Breast epithelium (tissue), 4 donors: ENCODE results near the gene AKAP8L. TPM values are rescaled to one million over a fixed set of nuclear protein-coding genes. Genes with fewer than 3 reads are reported as not detected.

Experiments
- DNase-seq, 2 donors: peaks; one replicate each; pipeline ENCODE4 v3.0.0-alpha.2; 2019; ENCODE audit warnings: low spot score in 2 of 2
- H3K27ac ChIP-seq, 2 donors: fragments of 200-600 bp; sonication (generic) in 1 of 2; one replicate each; pipeline ENCODE4 v1.5.1; 2016 to 2019; ENCODE audit warnings: mild to moderate bottlenecking in 1 of 2
- H3K27me3 ChIP-seq, 2 donors: fragments of 200-600 bp; sonication (generic) in 1 of 2; one replicate each; pipeline versions ENCODE4 v1.5.1 to v1.6.0; 2017 to 2019; ENCODE audit warnings: control low read depth in 1 of 2, mild to moderate bottlenecking in 1 of 2
- H3K36me3 ChIP-seq: fragments of 200-600 bp; one replicate; pipeline ENCODE4 v1.5.1; 2019
- H3K4me1 ChIP-seq, 2 donors: fragments of 200-600 bp; sonication (generic); one replicate each; pipeline ENCODE4 v1.5.1; 2016 to 2019; ENCODE audit warnings: control low read depth in 1 of 2
- H3K4me3 ChIP-seq, 3 donors: fragments of 200-600 bp; sonication (generic); 1 replicate in 2 of 3; 2 replicates in 1 of 3; pipeline ENCODE4 v1.5.1; 2016 to 2019; ENCODE audit warnings: mild to moderate bottlenecking in 3 of 3, moderate library complexity in 2 of 3
- H3K9me3 ChIP-seq, 2 donors: fragments of 200-600 bp; sonication (generic) in 1 of 2; one replicate each; pipeline ENCODE4 v1.5.1; 2016 to 2019; ENCODE audit warnings: control low read depth in 1 of 2
- CTCF ChIP-seq, 3 donors: fragments of 450-650 bp; IDR thresholded peaks; one replicate each; pipeline ENCODE4 v1.5.1; 2016 to 2017; ENCODE audit warnings: antibody characterized with exemption in 3 of 3, mild to moderate bottlenecking in 3 of 3, moderate library complexity in 3 of 3
- POLR2A ChIP-seq: fragments of 450-650 bp; IDR thresholded peaks from one replicate; pipeline ENCODE4 v1.6.1; 2016; ENCODE audit warnings: antibody characterized with exemption, mild to moderate bottlenecking, moderate library complexity
- POLR2AphosphoS5 ChIP-seq, 3 donors: sonication (generic); formaldehyde crosslinking; IDR thresholded peaks; one replicate each; pipeline ENCODE4 v1.6.1; 2017; ENCODE audit warnings: antibody characterized with exemption in 3 of 3
- intact Hi-C: fragments of 100-400 bp; cut with DNase I; formaldehyde crosslinking; loops from one replicate; pipeline ENCODE4 v1.15.1; 2023; ENCODE audit warnings: low total_unique reads
- total RNA-seq, 3 donors: library from RNA; depleted of rRNA; stranded (reverse); fragments of >200 nt; gene quantifications; one replicate each; pipeline ENCODE4 v1.1.0, GENCODE V29; 2016

Gene AKAP8L
- total RNA-seq, 3 donors from 2014 or later = 77.6 to 141 (median 122) TPM

- Histone ChIP-seq H3K27me3 (peaks cover 3 to 18% of the 10 kb centered on the region in 2 donors), H3K4me3 (peak overlapping the region; percentile 31 to 56 (median 43))
These were observed 45.1 kb upstream of the AKAP8L start for GRCh38 chr19:15463861-15464371.

GRCh38 chr19:15461694-15462093 lies 42.9 kb upstream of the AKAP8L start:
- TF ChIP-seq POLR2AphosphoS5 (IDR thresholded peaks at IDR 0.05) = no peak
- no peak for TF ChIP-seq CTCF (IDR thresholded peaks at IDR 0.05)
- TF ChIP-seq POLR2A = no peak
- Histone ChIP-seq H3K27me3 (peaks cover 0 to 25% of the 10 kb centered on the region in 2 donors), H3K9me3 (no peaks in the 10 kb centered on the region), H3K4me1 (peaks cover 0 to 3% of the 10 kb centered on the region in 2 donors), H3K36me3 (no peaks in the 10 kb centered on the region), H3K4me3 (no peak overlapping the region), H3K27ac (no peak overlapping the region)
- DNase-seq = no peak
- intact Hi-C loops = no loop called here

More at GRCh38 chr19:15463861-15464371, 45.1 kb upstream of the AKAP8L start:
- intact Hi-C loops = no loop called here
- Histone ChIP-seq H3K9me3 (no peaks in the 10 kb centered on the region), H3K36me3 (no peaks in the 10 kb centered on the region), H3K4me1 (no peaks in the 10 kb centered on the region), H3K27ac (peak overlapping the region in 1 of 2 donors; percentile 52)
- TF ChIP-seq CTCF (IDR thresholded peaks at IDR 0.05) (no peak), POLR2AphosphoS5 (IDR thresholded peaks at IDR 0.05) (no peak), POLR2A (no peak)
- no peak for DNase-seq

- peaks cover 0 to 43% of the 10 kb centered on the region in 2 donors for H3K27me3 ChIP-seq
These were observed 39.1 kb upstream of the AKAP8L start for GRCh38 chr19:15457701-15458484.

DNA sequence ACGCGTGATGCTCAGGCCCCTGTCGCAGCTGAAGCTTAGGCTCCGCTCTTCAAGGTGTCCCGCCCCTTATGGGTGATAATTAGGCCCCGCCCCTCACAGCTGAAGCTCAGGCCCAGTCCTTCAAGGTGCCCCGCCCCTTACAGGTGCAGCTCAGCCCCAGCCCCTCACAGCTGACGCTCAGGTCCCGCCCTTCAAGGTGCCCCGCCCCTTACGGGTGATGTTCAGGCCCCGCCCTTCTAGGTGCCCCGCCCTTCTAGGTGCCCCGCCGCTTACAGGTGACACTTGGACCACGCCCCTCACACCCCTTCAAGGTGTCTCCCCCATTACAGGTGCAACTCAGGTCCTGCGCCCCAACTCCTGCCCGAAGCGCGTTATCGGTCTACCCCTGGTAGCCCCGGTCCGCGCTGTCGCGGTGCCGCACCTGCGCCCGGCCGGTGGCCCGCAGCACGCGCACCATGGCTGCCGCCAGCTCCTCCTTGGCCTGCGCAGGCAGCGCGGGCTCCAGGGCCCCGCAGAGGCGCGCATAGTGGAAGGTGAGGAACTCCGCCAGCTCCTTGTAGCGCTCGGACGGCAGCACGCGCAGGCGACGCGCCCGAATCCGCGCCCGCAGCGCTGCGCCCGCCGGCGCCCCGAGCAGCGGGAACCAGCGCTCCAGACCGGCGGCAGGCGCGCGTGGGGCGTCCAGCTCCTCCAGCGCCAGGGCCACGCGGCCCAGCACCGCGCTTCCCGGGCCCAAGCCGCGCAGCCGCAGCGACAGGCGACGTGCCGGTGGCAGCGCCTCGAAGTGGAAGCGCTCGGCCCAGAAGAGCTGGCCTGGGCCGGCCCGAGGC lies 38.3 kb upstream of the AKAP8L start:
- Histone ChIP-seq H3K4me3 (peak overlapping the region in 2 of 3 donors; percentile 48 to 62), H3K27ac (no peak overlapping the region), H3K36me3 (no peaks in the 10 kb centered on the region), H3K27me3 (peaks cover 0 to 43% of the 10 kb centered on the region in 2 donors), H3K4me1 (peaks cover 0 to 3% of the 10 kb centered on the region in 2 donors), H3K9me3 (no peaks in the 10 kb centered on the region)
- TF ChIP-seq POLR2A (no peak), CTCF (IDR thresholded peaks at IDR 0.05) (no peak), POLR2AphosphoS5 (IDR thresholded peaks at IDR 0.05) (no peak)
- intact Hi-C loops = no loop called here
- DNase-seq = peak in 1 of 2 donors; percentile 50

More at GRCh38 chr19:15457701-15458484, 39.1 kb upstream of the AKAP8L start:
- no peaks in the 10 kb centered on the region for H3K9me3 ChIP-seq
- no peak for DNase-seq
- intact Hi-C loops = no loop called here
- H3K4me3 ChIP-seq = peak overlapping the region in 2 of 3 donors; percentile 48 to 62
- H3K4me1 ChIP-seq = peaks cover 0 to 3% of the 10 kb centered on the region in 2 donors
- H3K36me3 ChIP-seq = no peaks in the 10 kb centered on the region
- H3K27ac ChIP-seq = no peak overlapping the region
- TF ChIP-seq POLR2A (no peak), POLR2AphosphoS5 (IDR thresholded peaks at IDR 0.05) (no peak), CTCF (IDR thresholded peaks at IDR 0.05) (no peak)
